Fibroblast of villous mesenchyme (primary cell): ENCODE measurements around the gene APRT. TPM values are rescaled to one million over a fixed set of nuclear protein-coding genes. Genes with fewer than 3 reads are reported as not detected.
A peak's percentile ranks its signal among the peaks of the same experiment; 100 is the strongest.

ENCODE experiments used
- DNase-seq: peaks from one replicate; pipeline ENCODE4 v3.0.0-alpha.2; 2010; ENCODE audit warnings: low read depth
- H3K4me3 ChIP-seq: 2 replicates; pipeline ENCODE4 v1.5.1; 2011; ENCODE audit warnings: low read depth, mild to moderate bottlenecking, low read length
- CTCF ChIP-seq: IDR thresholded peaks from 2 replicates; pipeline ENCODE4 v1.5.1; 2012; ENCODE audit warnings: low read depth, mild to moderate bottlenecking, low read length; ENCODE audit not compliant: insufficient read depth
- total RNA-seq: library from RNA; depleted of rRNA; stranded (reverse); fragments of >200 nt; gene quantifications from 2 replicates; pipeline ENCODE4 v1.2.3, GENCODE V29; 2012

APRT gene
- total RNA-seq, 1 donor: 39.7 TPM

DNA sequence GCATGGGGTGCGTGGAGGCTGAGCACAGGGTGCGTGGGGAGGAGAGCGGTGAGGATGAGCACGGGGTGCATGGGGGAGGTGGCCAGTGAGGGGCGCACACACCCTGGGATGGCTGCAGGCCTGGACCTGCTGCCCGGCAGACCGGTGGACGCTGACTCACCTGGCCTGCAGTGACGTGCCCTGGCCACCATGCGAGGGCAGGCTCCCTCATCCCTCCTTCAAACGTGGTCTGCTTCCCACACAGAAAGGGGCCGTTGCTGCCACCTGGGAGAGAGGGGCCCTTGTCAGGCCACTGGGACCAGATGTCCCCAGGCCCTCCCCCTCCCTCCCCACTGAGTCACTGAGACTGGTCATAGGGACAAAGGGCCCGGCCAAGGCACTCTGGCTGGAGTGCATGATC is 20.1 kb upstream of the APRT start:
- DNase-seq: no peak
- no peak for TF ChIP-seq CTCF
- H3K4me3 ChIP-seq: no peak overlapping the region

GRCh38 chr16:88830783-88831182 is 19.1 kb upstream of the APRT start:
- H3K4me3 ChIP-seq: no peak overlapping the region
- no peak for TF ChIP-seq CTCF

GRCh38 chr16:88830258-88830657 is 18.5 kb upstream of the APRT start:
- peak; percentile 75 for DNase-seq
- no peak for TF ChIP-seq CTCF
- no peak overlapping the region for H3K4me3 ChIP-seq

More at GRCh38 chr16:88830783-88831182, 19.1 kb upstream of the APRT start:
- DNase-seq: no peak

GRCh38 chr16:88828711-88829110 is 17.0 kb upstream of the APRT start:
- TF ChIP-seq CTCF: no peak
- no peak for DNase-seq
- no peak overlapping the region for H3K4me3 ChIP-seq

DNA sequence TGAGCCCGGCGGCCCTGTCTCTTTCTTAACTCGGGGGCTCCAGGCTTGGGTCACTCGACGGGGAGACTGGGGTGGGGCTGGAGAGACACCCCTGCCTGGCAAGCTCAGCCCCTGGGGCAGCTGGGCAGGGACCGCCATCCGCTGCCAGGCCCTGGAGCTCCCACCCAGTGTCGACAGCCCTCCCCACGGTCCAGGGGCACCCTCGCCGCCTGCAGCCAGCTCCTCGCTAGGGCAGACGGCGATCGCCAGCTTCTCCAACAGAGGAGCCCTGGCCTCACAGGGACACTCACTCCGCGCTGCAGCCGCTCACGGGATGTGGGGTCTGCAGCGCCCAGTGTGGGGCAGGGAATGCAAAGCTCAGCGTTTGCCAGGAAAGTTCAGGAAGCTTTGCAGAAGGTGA is 16.0 kb upstream of the APRT start:
- no peak for TF ChIP-seq CTCF
- DNase-seq: no peak
- H3K4me3 ChIP-seq: no peak overlapping the region

GRCh38 chr16:88826070-88826840 is 14.5 kb upstream of the APRT start:
- no peak for TF ChIP-seq CTCF
- no peak for DNase-seq
- no peak overlapping the region for H3K4me3 ChIP-seq

- H3K4me3 ChIP-seq: no peak overlapping the region
- no peak for DNase-seq
- TF ChIP-seq CTCF: no peak
Measured at GRCh38 chr16:88825146-88825545, 13.4 kb upstream of the APRT start.
